OCI-LY1 (cell line): Measurements from ENCODE around the gene BIN2.

ENCODE experiments used
- EZH2 ChIP-seq: fragments of 200-600 bp; sonication (generic), shearing (Covaris generic); IDR thresholded peaks from 2 replicates; pipeline ENCODE4 v1.8.0; 2017; ENCODE audit warnings: borderline replicate concordance, mixed run types, mild to moderate bottlenecking, antibody characterized with exemption, low read length, moderate library complexity, mixed read lengths
- TF ChIP-seq, protein P1 (sequence below): fragments of 200-600 bp; sonication (generic), shearing (Covaris generic); IDR thresholded peaks from 2 replicates; pipeline ENCODE4 v1.5.1; 2017; ENCODE audit warnings: mild to moderate bottlenecking, antibody characterized with exemption, low read length, moderate library complexity, mixed read lengths

DNA sequence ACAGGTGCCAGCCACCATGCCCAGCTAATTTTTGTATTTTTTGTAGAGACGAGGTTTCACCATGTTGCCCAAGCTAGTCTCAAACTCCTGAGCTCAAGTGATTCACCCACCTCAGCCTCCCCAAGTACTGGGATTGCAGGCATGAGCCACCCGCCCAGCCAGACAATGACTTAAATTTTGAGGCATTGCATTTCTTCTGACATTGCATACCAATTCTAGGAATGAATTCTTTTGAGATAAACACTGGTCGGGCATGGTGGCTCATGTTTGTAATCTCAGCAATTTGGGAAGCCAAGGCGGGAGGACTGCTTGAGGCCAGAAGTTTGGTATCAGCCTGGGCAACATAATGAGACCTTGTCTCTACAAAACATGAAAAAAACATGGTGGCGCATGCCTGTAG is 25.1 kb upstream of the BIN2 start:
- TF ChIP-seq, protein P1, sequence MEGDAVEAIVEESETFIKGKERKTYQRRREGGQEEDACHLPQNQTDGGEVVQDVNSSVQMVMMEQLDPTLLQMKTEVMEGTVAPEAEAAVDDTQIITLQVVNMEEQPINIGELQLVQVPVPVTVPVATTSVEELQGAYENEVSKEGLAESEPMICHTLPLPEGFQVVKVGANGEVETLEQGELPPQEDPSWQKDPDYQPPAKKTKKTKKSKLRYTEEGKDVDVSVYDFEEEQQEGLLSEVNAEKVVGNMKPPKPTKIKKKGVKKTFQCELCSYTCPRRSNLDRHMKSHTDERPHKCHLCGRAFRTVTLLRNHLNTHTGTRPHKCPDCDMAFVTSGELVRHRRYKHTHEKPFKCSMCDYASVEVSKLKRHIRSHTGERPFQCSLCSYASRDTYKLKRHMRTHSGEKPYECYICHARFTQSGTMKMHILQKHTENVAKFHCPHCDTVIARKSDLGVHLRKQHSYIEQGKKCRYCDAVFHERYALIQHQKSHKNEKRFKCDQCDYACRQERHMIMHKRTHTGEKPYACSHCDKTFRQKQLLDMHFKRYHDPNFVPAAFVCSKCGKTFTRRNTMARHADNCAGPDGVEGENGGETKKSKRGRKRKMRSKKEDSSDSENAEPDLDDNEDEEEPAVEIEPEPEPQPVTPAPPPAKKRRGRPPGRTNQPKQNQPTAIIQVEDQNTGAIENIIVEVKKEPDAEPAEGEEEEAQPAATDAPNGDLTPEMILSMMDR, result no peak
- no peak for TF ChIP-seq EZH2
